ENCODE measurements around the gene TRAPPC2.

GRCh38 chrX:13685126-13685763 lies 49.2 kb downstream of the TRAPPC2 start:
- TF ChIP-seq, protein P1, sequence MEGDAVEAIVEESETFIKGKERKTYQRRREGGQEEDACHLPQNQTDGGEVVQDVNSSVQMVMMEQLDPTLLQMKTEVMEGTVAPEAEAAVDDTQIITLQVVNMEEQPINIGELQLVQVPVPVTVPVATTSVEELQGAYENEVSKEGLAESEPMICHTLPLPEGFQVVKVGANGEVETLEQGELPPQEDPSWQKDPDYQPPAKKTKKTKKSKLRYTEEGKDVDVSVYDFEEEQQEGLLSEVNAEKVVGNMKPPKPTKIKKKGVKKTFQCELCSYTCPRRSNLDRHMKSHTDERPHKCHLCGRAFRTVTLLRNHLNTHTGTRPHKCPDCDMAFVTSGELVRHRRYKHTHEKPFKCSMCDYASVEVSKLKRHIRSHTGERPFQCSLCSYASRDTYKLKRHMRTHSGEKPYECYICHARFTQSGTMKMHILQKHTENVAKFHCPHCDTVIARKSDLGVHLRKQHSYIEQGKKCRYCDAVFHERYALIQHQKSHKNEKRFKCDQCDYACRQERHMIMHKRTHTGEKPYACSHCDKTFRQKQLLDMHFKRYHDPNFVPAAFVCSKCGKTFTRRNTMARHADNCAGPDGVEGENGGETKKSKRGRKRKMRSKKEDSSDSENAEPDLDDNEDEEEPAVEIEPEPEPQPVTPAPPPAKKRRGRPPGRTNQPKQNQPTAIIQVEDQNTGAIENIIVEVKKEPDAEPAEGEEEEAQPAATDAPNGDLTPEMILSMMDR (IDR thresholded peaks at IDR 0.05), result no peak
- TF ChIP-seq POLR2A (IDR thresholded peaks at IDR 0.05) (no peak), EP300 (IDR thresholded peaks at IDR 0.05) (no peak), POLR2AphosphoS5 (IDR thresholded peaks at IDR 0.05) (no peak)
